ENCODE data around the gene NPAS3.

GRCh38 chr14:33483110-33483509 lies 544.4 kb downstream of the NPAS3 start:
- no peak for TF ChIP-seq CTCF (IDR thresholded peaks at IDR 0.05)
- no peak for TF ChIP-seq POLR2A (IDR thresholded peaks at IDR 0.05)
